Calu3 (cell line): Measurements from ENCODE around the gene CACHD1. TPM values are rescaled to one million over a fixed set of nuclear protein-coding genes. Genes with fewer than 3 reads are reported as not detected.

Source experiments
- BruUV-seq: library from RNA; stranded (reverse); fragments of 400-500 nt; replicated peaks from 2 replicates; lab custom pipeline; 2021; lab: Mats Ljungman, UMichigan
- CTCF ChIA-PET: fragments of 300-600 bp; sonication (Branson Sonifier 250); formaldehyde crosslinking; loops from one replicate; lab custom pipeline; 2022; ENCODE audit warnings: antibody characterized with exemption; lab: Charles Lee
- DNase-seq: peaks from one replicate; pipeline ENCODE4 v3.0.0; 2022
- H3K27ac Mint-ChIP-seq: one replicate; pipeline ENCODE4 v1.8.0; 2022; ENCODE audit warnings: mixed read lengths; ENCODE audit not compliant: unreplicated experiment
- H3K27me3 Mint-ChIP-seq: one replicate; pipeline ENCODE4 v1.8.0; 2022; ENCODE audit warnings: mixed read lengths; ENCODE audit not compliant: unreplicated experiment
- H3K36me3 Mint-ChIP-seq: one replicate; pipeline ENCODE4 v1.8.0; 2022; ENCODE audit warnings: mild to moderate bottlenecking, moderate library complexity, mixed read lengths; ENCODE audit not compliant: insufficient read depth, unreplicated experiment
- H3K4me1 Mint-ChIP-seq: one replicate; pipeline ENCODE4 v1.8.0; 2022; ENCODE audit warnings: mild to moderate bottlenecking, low read depth, mixed read lengths; ENCODE audit not compliant: unreplicated experiment
- H3K4me3 Mint-ChIP-seq: one replicate; pipeline ENCODE4 v1.8.0; 2022; ENCODE audit warnings: mild to moderate bottlenecking, low read depth, moderate library complexity, mixed read lengths; ENCODE audit not compliant: unreplicated experiment
- H3K9me3 Mint-ChIP-seq: one replicate; pipeline ENCODE4 v1.8.0; 2022; ENCODE audit warnings: low read depth, mixed read lengths; ENCODE audit not compliant: unreplicated experiment
- intact Hi-C: fragments of 100-400 bp; cut with micrococcal nuclease; formaldehyde crosslinking; loops from one replicate; pipeline ENCODE4 v1.10.0; 2022; ENCODE audit not compliant: unreplicated experiment
- total RNA-seq: library from RNA; stranded (reverse); gene quantifications from 2 replicates; pipeline ENCODE4 v1.2.3, GENCODE V29; 2022
- TF ChIP-seq, protein P1 (sequence below): fragments of 200-600 bp; IDR thresholded peaks from one replicate; pipeline ENCODE4 v1.8.0; 2022; ENCODE audit warnings: antibody characterized with exemption; ENCODE audit not compliant: unreplicated experiment

The CACHD1 gene
- total RNA-seq, 1 experiment from 2014 or later, result 3.5 TPM

GRCh38 chr1:64476251-64476952 lies 6.5 kb downstream of the CACHD1 start:
- TF ChIP-seq, protein P1, sequence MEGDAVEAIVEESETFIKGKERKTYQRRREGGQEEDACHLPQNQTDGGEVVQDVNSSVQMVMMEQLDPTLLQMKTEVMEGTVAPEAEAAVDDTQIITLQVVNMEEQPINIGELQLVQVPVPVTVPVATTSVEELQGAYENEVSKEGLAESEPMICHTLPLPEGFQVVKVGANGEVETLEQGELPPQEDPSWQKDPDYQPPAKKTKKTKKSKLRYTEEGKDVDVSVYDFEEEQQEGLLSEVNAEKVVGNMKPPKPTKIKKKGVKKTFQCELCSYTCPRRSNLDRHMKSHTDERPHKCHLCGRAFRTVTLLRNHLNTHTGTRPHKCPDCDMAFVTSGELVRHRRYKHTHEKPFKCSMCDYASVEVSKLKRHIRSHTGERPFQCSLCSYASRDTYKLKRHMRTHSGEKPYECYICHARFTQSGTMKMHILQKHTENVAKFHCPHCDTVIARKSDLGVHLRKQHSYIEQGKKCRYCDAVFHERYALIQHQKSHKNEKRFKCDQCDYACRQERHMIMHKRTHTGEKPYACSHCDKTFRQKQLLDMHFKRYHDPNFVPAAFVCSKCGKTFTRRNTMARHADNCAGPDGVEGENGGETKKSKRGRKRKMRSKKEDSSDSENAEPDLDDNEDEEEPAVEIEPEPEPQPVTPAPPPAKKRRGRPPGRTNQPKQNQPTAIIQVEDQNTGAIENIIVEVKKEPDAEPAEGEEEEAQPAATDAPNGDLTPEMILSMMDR, result no peak
- no peak for DNase-seq
- H3K36me3 Mint-ChIP-seq, result peaks cover 4% of the 10 kb centered on the region
- H3K4me3 Mint-ChIP-seq, result no peak overlapping the region
- H3K27me3 Mint-ChIP-seq, result peaks cover 14% of the 10 kb centered on the region
- BruUV-seq, result no TSS peak
- H3K9me3 Mint-ChIP-seq, result no peaks in the 10 kb centered on the region
- CTCF ChIA-PET, result no interaction called here
- H3K27ac Mint-ChIP-seq, result no peak overlapping the region
- intact Hi-C loops, result loop anchor here (10.0 kb wide), 1 partner anchor 132 kb away; no protein-coding TSS in a partner anchor
- peaks cover 26% of the 10 kb centered on the region for H3K4me1 Mint-ChIP-seq

GRCh38 chr1:64478594-64479470 lies 8.9 kb downstream of the CACHD1 start:
- intact Hi-C loops, result loop anchor here (10.0 kb wide), 1 partner anchor 134 kb away; no protein-coding TSS in a partner anchor
- Mint-ChIP-seq H3K27ac (no peak overlapping the region), H3K9me3 (no peaks in the 10 kb centered on the region), H3K4me1 (peaks cover 14% of the 10 kb centered on the region), H3K36me3 (no peaks in the 10 kb centered on the region), H3K27me3 (no peaks in the 10 kb centered on the region), H3K4me3 (no peak overlapping the region)
- TF ChIP-seq, protein P1, result no peak
- DNase-seq, result no peak
- BruUV-seq, result no TSS peak
- CTCF ChIA-PET, result no interaction called here

GRCh38 chr1:64479874-64480273 lies 9.9 kb downstream of the CACHD1 start:
- Mint-ChIP-seq H3K4me1 (peaks cover 14% of the 10 kb centered on the region), H3K36me3 (no peaks in the 10 kb centered on the region), H3K27ac (no peak overlapping the region), H3K9me3 (no peaks in the 10 kb centered on the region), H3K27me3 (no peaks in the 10 kb centered on the region), H3K4me3 (no peak overlapping the region)
- BruUV-seq, result no TSS peak
- TF ChIP-seq, protein P1, result no peak
- no peak for DNase-seq
- CTCF ChIA-PET, result interaction anchor here (0.5 kb wide), 1 partner anchor 64 kb away, joined by 3 read pairs; no protein-coding TSS in a partner anchor
- intact Hi-C loops, result loop anchor here (10.0 kb wide), 1 partner anchor 135 kb away; no protein-coding TSS in a partner anchor

GRCh38 chr1:64480999-64481772 lies 11.3 kb downstream of the CACHD1 start:
- Mint-ChIP-seq H3K4me3 (no peak overlapping the region), H3K9me3 (no peaks in the 10 kb centered on the region), H3K27me3 (no peaks in the 10 kb centered on the region), H3K36me3 (no peaks in the 10 kb centered on the region), H3K27ac (no peak overlapping the region), H3K4me1 (peaks cover 12% of the 10 kb centered on the region)
- intact Hi-C loops, result no loop called here
- CTCF ChIA-PET, result interaction anchor here (0.6 kb wide), 1 partner anchor 313 kb away, joined by 3 read pairs; no protein-coding TSS in a partner anchor
- BruUV-seq, result no TSS peak
- TF ChIP-seq, protein P1, result no peak
- no peak for DNase-seq
